Mucosa of descending colon (tissue), 3 donors: ENCODE measurements around the gene HTR3A. TPM values are rescaled to one million over a fixed set of nuclear protein-coding genes. Genes with fewer than 3 reads are reported as not detected.

Experiments
- ATAC-seq: fragments of 200-7000 bp; cut with Tn5 transposase; one replicate; pipeline ENCODE4 v1.9.1; 2020; ENCODE audit warnings: mild to moderate bottlenecking, moderate library complexity
- DNase-seq, 3 donors: peaks; one replicate each; pipeline ENCODE4 v3.0.0-alpha.2; 2020
- H3K36me3 ChIP-seq: fragments of 200-600 bp; one replicate; pipeline ENCODE4 v1.8.0; 2021; ENCODE audit warnings: low read depth, mild to moderate bottlenecking
- H3K4me1 ChIP-seq: fragments of 200-600 bp; one replicate; pipeline ENCODE4 v1.8.0; 2021; ENCODE audit warnings: low read depth, mild to moderate bottlenecking
- H3K4me3 ChIP-seq: fragments of 200-600 bp; one replicate; pipeline ENCODE4 v1.8.0; 2021; ENCODE audit warnings: mild to moderate bottlenecking
- H3K9me3 ChIP-seq: fragments of 200-600 bp; one replicate; pipeline ENCODE4 v1.8.0; 2021; ENCODE audit warnings: mild to moderate bottlenecking
- CTCF ChIP-seq: fragments of 200-600 bp; IDR thresholded peaks from one replicate; pipeline ENCODE4 v1.8.0; 2022; ENCODE audit warnings: antibody characterized with exemption, mild to moderate bottlenecking
- intact Hi-C, 2 donors: fragments of 100-400 bp; cut with DNase I in 1 of 2; cut with micrococcal nuclease in 1 of 2; formaldehyde crosslinking; loops; one replicate each; pipeline versions ENCODE4 v1.11.0 to v1.11.1; 2022; cut with DNase I, micrococcal nuclease
- total RNA-seq, 3 donors: library from RNA; stranded (reverse); fragmentation: NEBNext Ultra II Directional in 2 of 3; extraction: Animal tissue kit (Norgen Biotek cat#: 25700) in 2 of 3; gene quantifications; one replicate each; pipeline versions ENCODE4 v1.2.1 to v1.2.4, GENCODE V29; 2021 to 2023
- donor health status: DM: no; HTN: no; CAD: no; lungs with moderate emphysema.
- donor health status: DM: no; HTN: no; CAD: no.
- donor health status: DM: no; HTN: yes; CAD: no.

Gene HTR3A
- total RNA-seq, 3 donors from 2014 or later = 0.17 to 4.1 TPM; not detected in 1

GRCh38 chr11:113979431-113979830, 4.5 kb downstream of the HTR3A start:
- DNase-seq = no peak
- H3K9me3 ChIP-seq = no peaks in the 10 kb centered on the region
- intact Hi-C loops = no loop called here
- ATAC-seq = no peak
- no peak for TF ChIP-seq CTCF
- H3K4me3 ChIP-seq = no peak overlapping the region
- no peaks in the 10 kb centered on the region for H3K36me3 ChIP-seq
- H3K4me1 ChIP-seq = no peaks in the 10 kb centered on the region

DNA sequence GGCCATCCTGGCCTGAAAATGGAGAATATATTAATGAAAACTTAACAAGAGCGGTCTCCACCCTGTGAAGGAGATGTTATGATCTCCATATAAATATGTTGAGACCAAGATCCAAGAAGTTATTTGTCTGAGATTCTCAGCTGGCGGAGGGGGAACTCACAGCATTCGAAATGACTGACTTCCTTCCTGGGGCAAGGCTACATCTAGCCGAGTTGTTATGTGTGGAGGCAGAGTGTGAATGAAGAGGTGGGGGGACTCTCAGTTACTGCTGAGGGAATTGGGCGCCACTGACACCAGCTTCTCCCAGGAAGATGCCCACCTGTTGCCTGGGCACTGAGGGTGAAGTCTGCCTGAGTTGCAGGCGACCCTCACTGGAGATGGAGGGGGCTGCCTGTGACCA, 5.9 kb downstream of the HTR3A start:
- DNase-seq = no peak
- no peaks in the 10 kb centered on the region for H3K36me3 ChIP-seq
- intact Hi-C loops = no loop called here
- no peaks in the 10 kb centered on the region for H3K4me1 ChIP-seq
- no peak for ATAC-seq
- H3K9me3 ChIP-seq = no peaks in the 10 kb centered on the region
- H3K4me3 ChIP-seq = no peak overlapping the region
- no peak for TF ChIP-seq CTCF

DNA sequence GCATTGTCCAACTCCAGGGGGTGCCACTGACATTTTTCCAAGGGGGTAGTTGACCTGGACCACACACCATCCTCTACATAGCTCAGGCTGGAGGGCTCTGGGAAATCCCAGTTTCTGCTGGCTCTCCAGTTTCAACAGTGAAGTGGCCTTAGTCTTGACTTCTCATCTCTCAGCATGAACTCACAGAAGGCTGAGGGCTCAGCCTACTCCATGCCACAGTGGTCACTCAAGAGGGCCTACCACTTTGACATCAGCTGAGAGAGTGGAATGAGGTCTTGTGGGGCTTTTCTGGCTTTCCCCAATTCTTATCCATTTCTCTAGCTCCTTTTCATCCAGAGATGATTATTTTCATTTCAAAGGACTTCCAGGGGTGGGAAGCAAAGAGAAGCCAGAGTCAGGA, 7.4 kb downstream of the HTR3A start:
- ATAC-seq (no peak), DNase-seq (no peak)
- H3K4me1 ChIP-seq = no peaks in the 10 kb centered on the region
- no peak for TF ChIP-seq CTCF
- intact Hi-C loops = no loop called here
- no peak overlapping the region for H3K4me3 ChIP-seq
- no peaks in the 10 kb centered on the region for H3K9me3 ChIP-seq
- no peaks in the 10 kb centered on the region for H3K36me3 ChIP-seq

- H3K9me3 ChIP-seq = no peaks in the 10 kb centered on the region
- ATAC-seq (no peak), DNase-seq (no peak)
- no peaks in the 10 kb centered on the region for H3K36me3 ChIP-seq
- TF ChIP-seq CTCF = no peak
- no peaks in the 10 kb centered on the region for H3K4me1 ChIP-seq
- intact Hi-C loops = no loop called here
- no peak overlapping the region for H3K4me3 ChIP-seq
These were observed 9.9 kb downstream of the HTR3A start for GRCh38 chr11:113984781-113985180.

- Histone ChIP-seq H3K4me1 (no peaks in the 10 kb centered on the region), H3K9me3 (no peaks in the 10 kb centered on the region), H3K36me3 (no peaks in the 10 kb centered on the region), H3K4me3 (no peak overlapping the region)
- DNase-seq = no peak
- intact Hi-C loops = no loop called here
- ATAC-seq = no peak
- no peak for TF ChIP-seq CTCF
These were observed 11.0 kb downstream of the HTR3A start for GRCh38 chr11:113985906-113986305.
